Stimulated activated CD4-positive, alpha-beta T cell treated with anti-CD3 and anti-CD28 coated beads, Interleukin-12 subunit alpha, Interleukin-12 subunit beta, amount 100 ng/mL, for 48 hours (primary cell): ENCODE measurements around the gene PLA2G4B.

Source experiments
- DNase-seq, 3 donors: peaks; one replicate each; pipeline ENCODE4 v3.0.0-alpha.2; 2020; ENCODE audit warnings: low read depth in 2 of 3, low spot score in 1 of 3

The PLA2G4B gene

DNA sequence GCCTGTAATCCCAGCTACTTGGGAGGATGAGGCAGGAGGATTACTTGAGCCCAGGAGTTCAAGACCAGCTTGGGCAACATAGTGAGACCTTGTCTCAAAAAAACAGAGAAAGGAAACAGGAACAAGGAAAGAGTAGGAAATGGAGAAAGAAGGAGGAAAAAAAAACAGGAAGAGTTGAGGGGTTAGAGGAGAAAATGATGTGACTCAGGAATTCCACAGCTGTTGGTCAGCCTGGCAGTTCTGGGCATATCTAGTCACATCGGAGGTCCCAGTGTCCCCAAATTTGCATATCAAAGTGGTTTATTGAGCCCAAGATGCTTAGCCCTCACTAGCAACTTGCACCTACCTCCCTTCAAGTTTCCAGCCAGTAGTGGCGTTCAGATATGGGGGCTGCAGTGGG, 29.5 kb upstream of the PLA2G4B start:
- DNase-seq, result no peak

DNA sequence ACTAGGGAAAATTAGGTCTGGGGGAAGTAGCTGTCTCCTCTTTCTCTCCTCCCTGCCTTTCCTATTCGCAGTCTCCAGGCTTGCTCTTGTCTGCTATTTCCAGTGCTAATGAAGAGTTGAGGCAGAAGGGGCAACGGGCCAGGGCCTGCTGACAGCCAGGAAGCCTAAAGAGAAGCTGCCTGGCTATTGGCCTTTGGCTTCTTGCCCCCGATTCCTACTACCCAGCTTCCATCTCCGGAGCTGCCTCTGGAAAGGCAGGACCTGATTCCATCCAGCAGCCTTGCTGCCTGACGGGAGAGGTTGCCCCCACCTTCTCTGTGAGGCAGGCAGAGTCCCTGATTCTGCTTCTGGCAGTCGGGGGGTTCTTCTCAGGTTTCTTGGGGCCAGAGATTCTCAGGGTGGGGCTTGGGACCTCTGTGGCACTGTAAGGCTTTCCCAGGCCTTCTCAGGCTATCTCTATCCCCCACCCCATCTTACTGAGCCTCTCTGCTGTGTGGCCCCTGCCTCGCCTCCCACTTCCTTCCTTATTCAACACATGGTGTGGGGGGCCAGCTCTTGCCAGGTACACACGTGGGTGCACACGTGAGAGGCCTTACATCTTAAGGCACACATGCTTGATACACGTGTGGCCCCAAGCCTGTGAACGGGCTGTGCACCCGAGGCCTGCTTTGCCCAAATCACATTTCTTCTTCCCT, 29.0 kb upstream of the PLA2G4B start:
- no peak for DNase-seq

DNA sequence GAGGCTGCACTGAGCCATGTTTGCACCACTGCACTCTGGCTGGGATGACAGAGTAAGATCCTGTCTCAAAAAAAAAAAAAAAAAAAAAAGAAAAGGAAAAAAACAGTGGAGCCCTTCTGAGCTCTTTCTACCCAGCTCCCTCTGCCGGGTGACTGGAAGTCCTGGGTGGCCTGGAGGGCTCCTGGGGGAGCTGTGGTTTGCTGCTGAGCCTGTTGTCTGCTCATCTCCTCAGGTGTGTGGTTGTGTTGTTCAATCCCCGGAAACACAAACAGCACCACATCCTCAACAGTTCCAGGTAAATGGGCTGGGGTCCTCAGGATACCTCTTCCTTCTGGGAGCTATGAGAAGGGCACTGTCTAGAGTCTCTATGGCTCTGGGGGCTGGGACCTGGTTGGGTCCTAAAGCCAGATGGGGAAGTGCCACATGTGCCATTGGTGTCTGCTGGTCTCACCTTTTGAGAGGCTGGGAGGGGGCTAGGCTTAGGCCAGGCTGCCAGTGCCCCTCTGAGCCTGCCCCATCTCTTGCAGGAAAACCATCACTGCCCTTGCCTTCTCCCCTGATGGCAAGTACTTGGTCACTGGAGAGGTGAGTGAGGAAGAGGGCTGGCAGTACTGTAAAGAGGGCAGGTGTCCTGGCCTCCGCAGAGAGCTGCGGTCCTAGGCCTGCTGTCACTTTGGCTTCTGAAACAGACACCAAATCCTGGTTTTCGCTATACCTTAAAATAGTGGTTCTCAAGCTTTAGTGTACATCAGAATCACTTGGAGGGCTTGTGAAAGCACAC, 27.8 kb upstream of the PLA2G4B start:
- DNase-seq, result no peak

DNA sequence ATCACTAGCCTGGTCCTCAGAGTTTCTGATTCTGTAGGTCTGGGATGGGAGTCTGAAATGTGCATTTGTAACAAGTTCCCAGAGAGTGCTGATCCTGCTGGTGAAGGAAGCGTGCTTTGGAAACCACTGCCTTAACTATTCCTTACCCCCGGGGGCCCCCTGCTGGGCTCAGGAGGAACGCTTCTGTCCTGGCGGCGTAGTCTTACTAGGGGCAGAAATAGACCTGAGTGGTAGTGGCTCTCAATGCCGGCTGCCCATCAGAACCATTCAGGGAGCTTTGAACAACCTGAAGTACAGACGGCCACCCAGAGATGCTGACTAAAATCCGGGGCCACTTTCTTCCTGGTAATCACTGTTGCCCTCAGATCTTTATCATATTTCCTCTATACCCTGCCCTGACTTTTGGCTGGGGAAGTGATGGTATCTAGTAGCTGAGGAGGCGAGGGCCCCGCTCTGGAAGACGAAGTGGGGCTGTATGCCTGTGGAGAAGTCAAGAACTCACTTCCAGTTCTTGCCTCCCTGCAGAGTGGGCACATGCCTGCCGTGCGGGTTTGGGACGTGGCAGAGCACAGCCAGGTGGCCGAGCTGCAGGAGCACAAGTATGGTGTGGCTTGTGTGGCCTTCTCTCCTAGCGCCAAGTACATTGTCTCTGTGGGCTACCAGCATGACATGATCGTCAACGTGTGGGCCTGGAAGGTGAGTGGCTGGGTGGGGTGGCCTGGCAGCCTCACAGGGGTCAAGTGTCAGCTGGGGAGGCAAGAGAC, 27.0 kb upstream of the PLA2G4B start:
- DNase-seq, result peak; percentile 56 to 75 (median 64)

DNA sequence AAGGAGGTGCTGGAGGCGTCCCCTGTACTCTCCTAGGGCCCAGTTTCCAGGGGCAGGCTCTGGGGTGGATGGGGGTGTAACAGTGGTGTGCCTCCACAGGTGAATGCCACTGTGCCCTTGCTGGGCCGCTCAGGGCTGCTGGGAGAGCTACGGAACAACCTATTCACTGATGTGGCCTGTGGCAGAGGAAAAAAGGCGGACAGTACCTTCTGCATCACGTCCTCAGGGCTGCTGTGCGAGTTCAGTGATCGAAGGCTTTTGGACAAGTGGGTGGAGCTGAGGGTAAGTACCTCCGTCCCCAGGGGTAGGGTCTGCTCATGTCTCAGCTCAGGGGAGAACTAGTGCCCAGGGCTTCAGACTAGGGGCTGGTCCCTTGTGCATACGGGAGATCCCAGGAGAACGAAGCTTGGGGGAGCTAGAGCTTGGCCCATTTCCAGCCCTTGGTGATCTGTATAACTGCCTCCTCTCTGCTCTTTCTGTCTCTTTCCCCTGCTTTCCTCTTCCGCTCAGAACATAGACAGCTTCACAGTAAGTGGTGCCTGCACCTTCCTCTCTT, 25.7 kb upstream of the PLA2G4B start:
- no peak for DNase-seq

DNA sequence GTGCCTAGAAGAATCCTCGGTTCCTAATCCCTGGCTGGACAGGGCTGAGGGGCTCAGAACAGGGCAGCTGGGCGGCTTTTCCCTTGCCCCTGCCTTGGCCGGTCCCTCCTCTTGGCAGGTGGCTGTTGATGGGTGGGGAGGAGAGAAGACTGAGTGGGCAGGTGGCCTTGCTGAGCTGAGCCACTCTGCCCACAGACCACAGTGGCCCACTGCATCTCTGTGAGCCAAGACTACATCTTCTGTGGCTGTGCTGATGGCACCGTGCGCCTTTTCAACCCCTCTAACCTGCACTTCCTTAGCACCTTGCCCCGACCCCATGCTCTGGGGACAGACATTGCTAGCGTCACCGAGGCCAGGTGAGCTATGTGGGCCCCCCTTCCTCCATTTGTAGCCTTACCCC, 25.2 kb upstream of the PLA2G4B start:
- DNase-seq, result no peak

DNA sequence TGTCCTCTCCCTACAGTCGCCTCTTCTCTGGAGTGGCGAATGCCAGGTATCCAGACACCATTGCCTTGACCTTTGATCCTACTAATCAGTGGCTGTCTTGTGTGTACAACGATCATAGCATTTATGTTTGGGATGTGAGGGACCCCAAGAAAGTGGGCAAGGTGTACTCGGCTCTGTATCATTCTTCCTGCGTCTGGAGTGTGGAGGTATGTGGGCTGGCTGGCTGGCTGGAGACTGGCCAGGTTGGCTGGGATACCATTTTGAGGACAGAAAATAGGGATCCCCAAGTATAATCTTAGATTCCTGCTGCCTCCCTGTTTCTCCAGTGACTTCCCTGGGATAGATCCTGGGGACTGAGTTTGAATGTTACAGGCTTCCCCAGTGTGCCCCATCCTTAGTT, 24.1 kb upstream of the PLA2G4B start:
- no peak for DNase-seq

DNA sequence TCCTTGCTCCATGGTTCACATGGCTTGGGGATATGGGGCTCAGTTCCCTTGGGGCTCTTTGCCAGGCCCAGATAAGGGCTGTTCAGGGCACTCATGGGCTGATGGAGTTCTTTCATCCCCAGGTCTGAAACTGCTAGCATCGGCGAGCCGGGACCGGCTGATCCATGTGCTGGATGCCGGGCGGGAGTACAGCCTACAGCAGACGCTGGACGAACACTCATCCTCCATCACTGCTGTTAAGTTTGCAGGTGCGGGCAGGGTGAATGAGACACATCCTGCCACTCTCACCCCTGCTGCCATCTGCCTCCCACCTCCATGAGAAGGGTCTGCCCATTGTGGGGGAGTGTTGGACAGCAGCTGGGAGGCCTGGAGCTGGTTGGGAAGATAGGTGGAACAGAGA, 21.9 kb upstream of the PLA2G4B start:
- no peak for DNase-seq

DNA sequence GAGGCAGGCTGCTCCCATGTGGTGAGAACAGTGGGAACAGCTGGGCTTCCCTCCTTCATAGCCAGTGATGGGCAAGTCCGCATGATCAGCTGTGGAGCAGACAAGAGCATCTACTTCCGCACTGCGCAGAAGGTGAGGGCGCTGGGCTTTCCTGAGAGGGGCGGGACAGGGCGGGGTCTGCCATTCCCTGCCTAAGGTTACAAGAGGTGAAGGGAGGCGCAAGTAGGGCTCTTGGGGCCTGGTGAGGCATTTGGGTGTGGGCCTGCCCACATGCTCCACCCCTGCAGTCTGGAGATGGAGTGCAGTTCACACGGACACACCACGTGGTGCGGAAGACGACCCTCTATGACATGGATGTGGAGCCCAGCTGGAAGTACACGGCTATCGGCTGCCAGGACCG, 21.3 kb upstream of the PLA2G4B start:
- no peak for DNase-seq

DNA sequence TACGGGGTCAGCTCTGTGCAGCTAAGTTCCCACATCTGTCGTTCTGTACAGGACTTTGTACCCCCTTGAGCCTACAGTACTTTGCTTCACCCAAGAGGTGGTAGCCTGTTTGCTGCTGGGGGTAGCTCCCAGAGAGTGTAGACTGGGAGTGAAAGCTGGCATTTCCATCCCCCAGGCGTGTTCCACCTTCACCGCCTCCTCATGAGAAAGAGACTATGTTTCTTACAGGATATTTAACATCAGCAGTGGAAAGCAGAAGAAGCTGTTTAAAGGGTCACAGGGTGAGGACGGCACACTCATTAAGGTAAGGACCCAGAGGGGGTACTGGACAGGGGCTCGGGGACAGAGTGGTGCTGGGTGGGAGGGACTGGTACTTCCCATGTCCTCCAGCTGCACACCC, 20.9 kb upstream of the PLA2G4B start:
- no peak for DNase-seq

DNA sequence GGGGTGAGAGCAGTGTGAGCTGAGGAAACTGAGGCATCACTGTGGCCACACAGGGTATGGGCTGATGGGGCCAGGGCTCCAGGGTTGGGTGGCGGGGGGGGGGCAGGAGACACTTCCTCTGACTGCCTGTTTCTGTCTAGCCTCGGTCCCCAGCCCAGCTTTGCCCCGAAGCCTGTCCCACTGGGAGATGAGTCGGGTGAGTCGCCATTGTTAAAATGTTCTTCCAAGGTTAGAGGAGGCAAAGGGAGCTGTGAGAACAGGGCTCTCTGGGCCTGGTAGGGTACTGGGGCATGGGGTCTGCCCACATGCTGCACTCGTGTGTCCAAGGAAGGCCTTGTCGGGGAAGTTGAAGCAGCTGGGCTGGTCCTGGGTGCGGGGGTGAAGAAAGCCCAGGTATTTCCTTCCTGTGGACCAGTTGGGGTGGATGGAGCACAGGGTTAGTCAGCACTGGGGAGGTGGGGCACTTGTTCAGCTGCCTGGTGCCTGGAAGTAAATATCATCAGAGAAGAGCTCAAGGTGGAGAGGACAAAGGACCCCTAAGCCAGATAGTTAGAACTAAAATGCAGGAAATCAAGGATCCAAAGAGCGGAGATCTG, 19.1 kb upstream of the PLA2G4B start:
- no peak for DNase-seq

DNA sequence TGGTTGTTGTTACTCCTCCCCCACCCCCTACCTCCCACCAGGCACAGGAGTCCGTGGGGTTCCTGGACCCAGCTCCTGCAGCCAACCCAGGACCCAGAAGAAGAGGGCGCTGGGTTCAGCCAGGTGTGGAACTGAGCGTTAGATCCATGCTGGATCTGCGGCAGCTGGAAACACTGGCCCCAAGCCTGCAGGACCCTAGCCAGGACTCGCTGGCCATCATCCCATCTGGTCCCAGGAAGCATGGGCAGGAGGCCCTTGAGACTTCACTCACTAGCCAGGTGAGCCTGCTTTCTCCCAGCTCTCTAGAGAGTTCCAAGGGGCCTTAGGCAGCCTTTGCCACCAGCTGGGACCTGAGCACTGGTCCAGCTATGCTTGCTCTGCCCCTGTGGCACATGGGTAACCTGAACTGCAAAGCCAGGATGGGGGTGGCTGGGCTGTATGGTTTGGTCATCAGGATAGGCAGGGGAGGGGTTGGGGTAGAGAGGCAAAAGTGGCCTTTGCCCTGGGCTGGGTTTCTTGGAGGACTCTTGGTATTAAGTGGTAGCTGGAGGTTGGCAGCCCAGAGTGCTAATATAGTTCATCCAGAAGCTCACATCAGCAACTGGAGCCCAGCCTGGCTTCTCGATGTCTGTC, 17.7 kb upstream of the PLA2G4B start:
- no peak for DNase-seq

DNA sequence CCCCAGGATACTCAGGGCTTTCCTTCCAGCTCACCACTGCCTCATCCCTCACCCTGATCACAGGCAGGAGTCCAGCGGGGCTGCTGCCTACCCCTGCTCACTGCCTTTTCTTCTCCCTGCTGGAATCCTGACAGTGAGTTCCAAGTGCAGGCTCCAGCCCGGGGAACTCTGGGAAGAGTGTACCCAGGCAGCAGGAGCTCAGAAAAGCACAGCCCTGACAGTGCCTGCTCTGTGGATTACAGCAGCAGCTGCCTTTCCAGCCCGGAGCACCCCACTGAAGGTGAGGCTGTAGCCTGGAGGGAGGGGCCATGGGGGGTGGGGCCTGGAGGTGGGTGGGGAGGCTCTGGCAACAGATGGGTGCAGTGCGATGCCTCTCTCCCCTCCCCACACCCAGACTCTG, 16.8 kb upstream of the PLA2G4B start:
- no peak for DNase-seq

DNA sequence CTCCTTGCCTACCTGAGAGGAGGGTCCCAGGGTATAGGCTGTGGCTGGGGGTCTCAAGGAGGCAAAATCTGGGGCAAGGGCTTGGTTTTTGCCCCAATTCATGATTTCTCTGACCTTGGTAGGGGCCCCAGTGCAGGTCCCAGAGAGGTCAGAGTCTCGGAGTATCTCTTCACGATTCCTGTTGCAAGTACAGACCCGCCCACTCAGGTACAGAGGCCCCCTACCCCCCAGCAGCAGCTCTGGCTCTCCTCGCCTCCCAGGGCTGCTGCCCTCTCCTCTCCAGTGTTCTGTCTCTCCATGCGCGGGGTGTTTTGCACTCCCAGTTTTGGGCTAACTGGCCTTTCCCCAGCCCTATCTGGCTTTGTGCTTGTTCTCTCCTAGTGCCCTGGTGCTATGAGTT, 16.2 kb upstream of the PLA2G4B start:
- no peak for DNase-seq

DNA sequence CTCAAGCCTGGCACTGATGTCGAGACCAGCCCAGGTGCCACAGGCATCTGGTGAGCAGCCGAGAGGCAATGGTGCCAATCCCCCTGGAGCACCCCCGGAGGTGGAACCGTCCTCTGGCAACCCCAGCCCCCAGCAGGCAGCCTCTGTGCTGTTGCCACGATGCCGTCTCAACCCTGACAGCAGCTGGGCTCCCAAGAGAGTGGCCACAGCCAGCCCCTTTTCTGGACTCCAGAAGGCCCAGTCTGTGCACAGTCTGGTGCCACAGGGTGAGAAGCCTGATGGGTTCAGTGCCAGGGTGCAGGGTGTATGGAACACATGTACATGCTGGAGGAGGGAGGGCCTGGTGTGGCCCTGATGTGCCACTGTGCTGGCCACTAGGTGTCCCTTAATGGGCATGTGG, 15.7 kb upstream of the PLA2G4B start:
- DNase-seq, result no peak

DNA sequence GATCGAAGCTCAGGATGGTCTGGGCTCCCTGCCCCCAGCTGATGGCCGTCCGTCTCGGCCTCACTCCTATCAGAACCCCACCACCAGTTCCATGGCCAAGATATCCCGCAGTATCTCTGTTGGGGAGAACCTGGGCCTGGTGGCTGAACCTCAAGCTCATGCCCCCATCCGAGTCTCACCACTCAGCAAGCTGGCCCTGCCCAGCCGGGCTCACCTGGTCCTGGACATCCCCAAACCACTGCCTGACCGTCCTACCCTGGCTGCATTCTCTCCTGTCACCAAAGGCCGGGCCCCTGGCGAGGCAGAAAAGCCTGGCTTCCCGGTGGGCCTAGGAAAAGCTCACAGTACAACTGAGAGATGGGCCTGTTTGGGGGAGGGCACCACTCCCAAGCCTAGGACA, 15.1 kb upstream of the PLA2G4B start:
- no peak for DNase-seq

DNA sequence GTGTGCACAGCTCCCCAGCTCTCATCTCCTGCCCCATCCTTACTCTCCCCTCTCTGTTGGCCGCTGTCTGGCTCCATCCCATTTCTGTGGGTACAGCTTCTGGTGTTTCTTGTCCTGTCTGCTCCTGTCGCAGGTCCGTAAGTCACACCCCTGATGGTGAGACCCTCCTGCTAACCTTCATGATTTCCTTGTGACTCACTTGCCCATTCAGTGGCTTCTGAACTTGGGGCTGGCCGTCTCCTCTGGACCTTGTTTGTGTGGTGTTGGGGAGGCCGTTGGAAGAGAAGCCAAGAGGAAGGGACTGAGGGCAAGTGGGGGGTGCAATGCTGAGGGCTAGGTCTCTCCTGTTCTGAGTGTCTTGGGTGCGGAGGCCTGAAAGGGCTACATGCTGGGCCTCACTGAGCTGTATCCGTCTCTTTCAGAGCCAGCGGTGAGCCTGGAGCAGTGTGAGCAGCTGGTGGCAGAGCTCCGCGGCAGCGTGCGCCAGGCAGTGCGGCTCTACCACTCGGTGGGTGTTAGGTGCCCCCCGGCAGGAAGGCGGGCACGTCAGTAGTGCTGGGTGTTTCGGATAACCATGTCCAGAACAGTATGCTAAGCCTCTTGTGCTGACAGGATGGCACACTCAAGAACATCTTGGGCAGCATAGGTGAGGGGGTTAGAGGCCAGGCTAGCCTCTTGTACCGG, 14.4 kb upstream of the PLA2G4B start:
- no peak for DNase-seq

DNA sequence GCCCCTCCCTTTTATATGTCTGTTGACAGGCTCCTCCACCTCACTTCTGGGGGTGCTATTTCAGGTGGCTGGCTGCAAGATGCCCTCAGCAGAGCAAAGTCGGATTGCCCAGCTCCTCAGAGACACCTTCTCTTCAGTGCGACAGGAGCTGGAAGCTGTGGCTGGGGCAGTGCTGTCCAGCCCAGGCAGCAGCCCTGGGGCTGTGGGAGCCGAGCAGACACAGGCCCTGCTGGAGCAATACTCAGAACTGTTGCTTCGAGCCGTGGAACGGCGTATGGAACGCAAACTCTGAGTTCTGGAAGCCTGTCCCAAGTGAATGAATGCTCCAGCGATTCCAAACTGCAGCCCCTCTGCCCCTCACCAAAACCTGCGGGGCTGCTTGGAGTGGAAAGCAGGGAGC, 13.5 kb upstream of the PLA2G4B start:
- DNase-seq, result no peak

DNA sequence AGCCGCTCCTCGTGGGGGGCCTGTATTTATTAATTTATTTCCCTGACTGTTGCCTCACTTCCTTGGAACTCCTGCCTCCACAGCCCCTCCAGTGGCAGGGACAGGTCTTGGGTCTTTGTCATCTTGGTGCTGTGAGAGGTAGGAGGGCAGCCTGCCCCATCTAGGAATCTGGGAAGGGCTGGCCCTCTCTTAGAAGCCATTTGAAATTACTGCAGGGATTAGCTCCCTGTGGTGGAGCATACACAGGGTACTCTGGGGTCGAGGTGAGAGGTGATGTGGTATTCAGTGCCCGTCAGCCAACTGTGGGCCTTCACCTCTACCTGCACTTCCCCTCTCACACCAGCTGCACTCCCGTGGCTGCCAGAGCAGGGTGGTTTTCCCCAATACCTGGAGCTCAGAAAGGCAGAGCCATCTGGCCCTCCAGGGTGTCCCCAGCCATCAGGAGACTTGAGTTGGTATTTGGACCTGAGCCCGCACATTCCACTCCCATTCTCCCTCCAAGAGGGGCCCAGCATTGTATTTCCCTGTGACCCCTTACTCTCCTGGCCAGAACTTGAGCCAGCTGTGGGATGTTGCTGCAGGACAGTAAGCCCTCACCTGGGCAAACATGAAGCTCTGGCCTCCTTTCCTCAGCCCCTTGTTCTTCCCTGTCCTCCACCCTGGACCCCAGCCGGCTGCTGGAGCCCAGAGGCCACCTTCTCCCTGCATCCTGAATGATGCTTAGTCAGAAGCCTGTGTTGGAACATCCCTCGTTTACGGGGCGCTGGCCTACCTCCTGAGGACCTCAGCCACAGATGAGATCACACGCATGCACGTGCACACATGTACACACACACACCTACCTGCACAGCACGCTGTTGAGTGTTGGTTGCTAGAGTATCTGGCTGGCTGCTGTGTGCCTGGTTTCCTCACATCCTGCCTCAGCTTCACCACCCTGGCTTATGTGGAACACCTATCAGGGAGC, 12.8 kb upstream of the PLA2G4B start:
- DNase-seq, result no peak
